ENCODE results near the gene SYT8. TPM values are rescaled to one million over a fixed set of nuclear protein-coding genes. Genes with fewer than 3 reads are reported as not detected.

SYT8 gene
- total RNA-seq, 1 experiment from 2014 or later: 1.0 TPM

DNA sequence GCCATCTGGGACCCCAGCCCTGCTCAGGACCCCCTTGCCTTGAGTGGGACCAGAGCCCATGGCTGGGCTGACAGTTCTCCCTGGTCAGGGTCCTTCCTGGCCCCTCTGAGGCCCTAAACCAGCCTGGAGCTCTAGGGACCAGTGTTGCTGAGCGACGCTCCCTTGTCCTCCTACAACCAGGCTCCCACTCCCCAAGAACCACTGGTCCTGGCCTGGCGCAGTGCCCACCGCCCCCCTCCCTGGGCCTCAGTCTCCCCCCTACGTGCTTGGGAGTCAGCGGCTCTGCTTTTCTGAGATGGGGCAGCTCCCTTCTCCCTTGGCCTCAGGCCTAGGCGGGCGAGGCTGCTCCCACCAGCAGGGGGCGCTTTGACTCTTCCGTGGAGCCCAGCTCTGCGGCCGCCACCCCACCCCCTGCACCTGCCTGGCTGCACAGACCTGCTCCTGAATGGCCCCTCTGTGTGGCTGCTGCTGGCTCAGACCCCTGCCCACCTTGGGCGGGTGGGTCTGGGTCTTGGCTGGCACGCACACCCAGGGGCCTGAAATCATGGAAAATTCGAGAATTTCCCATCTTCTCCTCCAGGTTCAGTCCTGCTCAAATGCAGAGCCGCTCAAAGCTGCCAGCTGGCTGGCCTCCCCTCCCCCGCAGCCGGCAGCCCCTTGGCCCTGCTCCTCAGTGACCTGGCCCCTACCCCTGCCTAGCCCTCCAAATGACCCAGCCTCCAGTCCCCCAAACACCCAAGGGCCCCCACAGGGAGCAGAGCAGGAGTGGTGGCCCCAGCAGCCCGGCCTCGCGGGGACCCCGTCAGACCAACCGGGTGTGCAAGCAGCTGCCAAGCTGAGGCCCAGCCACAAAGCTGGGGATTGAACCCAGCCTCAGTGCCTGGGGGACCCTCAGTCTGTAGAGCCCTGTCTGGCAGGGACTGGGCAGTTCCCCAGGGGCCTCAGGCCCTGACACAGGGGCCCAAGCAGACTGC lies 47.8 kb downstream of the SYT8 start:
- H3K4me1 ChIP-seq (ENCODE audit: control insufficient read depth in 1 of 2, insufficient read depth in 2 of 2, low read length in 2 of 2): no peaks in the 10 kb centered on the region
- no peaks in the 10 kb centered on the region for H3K36me3 ChIP-seq (ENCODE audit: control insufficient read depth in 1 of 2, insufficient read depth in 2 of 2, low read length in 2 of 2)
- DNase-seq (ENCODE audit: low read depth, low spot score): peak; percentile 43
- no peaks in the 10 kb centered on the region for H4K20me1 ChIP-seq (ENCODE audit: insufficient read depth)
- ChIA-PET POLR2A (interaction anchor here (0.6 to 1.3 kb wide), 2 partner anchors 268 to 269 kb away, joined by 3 to 5 read pairs; no protein-coding TSS in a partner anchor), CTCF (interaction anchor here (0.5 to 2.5 kb wide), 27 partner anchors 16 to 1187 kb away, joined by 3 to 60 read pairs (median 5); partner anchors contain the start of genes H19, SYT8, TNNI2 and TNNT3), RAD21 (ENCODE audit: low non-redundant PET in 1 of 2, low total read pairs in 2 of 2, uncharacterized antibody in 2 of 2, unreplicated experiment in 2 of 2) (interaction anchor here (0.6 to 2.1 kb wide), 8 partner anchors 43 to 274 kb away, joined by 3 to 18 read pairs (median 5); no protein-coding TSS in a partner anchor)
- no peak overlapping the region for H3K4me2 ChIP-seq (ENCODE audit: low read length)
- no peak overlapping the region for H3K27ac ChIP-seq (ENCODE audit: low read depth, low read length)
- H3K9me2 ChIP-seq (ENCODE audit: insufficient read depth): no peaks in the 10 kb centered on the region
- intact Hi-C loops (cut with micrococcal nuclease): loop anchor here (1.0 to 5.0 kb wide), 3 partner anchors 35 to 268 kb away; partner anchors contain the start of gene TNNT3
- H2AFZ ChIP-seq (ENCODE audit: low read depth, low read length, poor library complexity, severe bottlenecking): no peak overlapping the region
- no peak for TF ChIP-seq ZNF274 (IDR thresholded peaks at IDR 0.05; ENCODE audit: low read depth, low read length)
- TF ChIP-seq SRF (IDR thresholded peaks at IDR 0.05; ENCODE audit: low read depth): no peak
- TF ChIP-seq, protein P1, sequence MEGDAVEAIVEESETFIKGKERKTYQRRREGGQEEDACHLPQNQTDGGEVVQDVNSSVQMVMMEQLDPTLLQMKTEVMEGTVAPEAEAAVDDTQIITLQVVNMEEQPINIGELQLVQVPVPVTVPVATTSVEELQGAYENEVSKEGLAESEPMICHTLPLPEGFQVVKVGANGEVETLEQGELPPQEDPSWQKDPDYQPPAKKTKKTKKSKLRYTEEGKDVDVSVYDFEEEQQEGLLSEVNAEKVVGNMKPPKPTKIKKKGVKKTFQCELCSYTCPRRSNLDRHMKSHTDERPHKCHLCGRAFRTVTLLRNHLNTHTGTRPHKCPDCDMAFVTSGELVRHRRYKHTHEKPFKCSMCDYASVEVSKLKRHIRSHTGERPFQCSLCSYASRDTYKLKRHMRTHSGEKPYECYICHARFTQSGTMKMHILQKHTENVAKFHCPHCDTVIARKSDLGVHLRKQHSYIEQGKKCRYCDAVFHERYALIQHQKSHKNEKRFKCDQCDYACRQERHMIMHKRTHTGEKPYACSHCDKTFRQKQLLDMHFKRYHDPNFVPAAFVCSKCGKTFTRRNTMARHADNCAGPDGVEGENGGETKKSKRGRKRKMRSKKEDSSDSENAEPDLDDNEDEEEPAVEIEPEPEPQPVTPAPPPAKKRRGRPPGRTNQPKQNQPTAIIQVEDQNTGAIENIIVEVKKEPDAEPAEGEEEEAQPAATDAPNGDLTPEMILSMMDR (IDR thresholded peaks at IDR 0.05 in 2 of 3, conservative IDR thresholded peaks at IDR 0.05 in 1 of 3; ENCODE audit: borderline replicate concordance in 1 of 3, insufficient read depth in 1 of 3, low read depth in 2 of 3, low read length in 2 of 3): peak; percentile 88 to 92 (median 91)
- TF ChIP-seq YY1 (IDR thresholded peaks at IDR 0.05; ENCODE audit: extremely low read depth, insufficient replicate concordance, low read depth, low read length): peak; percentile 20
- peak; percentile 95 for TF ChIP-seq RAD21 (IDR thresholded peaks at IDR 0.05; ENCODE audit: low read depth)
- BruUV-seq (replicated peaks): no TSS peak
- no peaks in the 10 kb centered on the region for H3K9me3 ChIP-seq (ENCODE audit: control insufficient read depth in 1 of 2, insufficient read depth in 1 of 2, low read depth in 1 of 2, low read length in 2 of 2)
- H3K9ac ChIP-seq (ENCODE audit: low read length): no peak overlapping the region
- no peaks in the 10 kb centered on the region for H3K79me2 ChIP-seq (ENCODE audit: insufficient read depth, low read length)
- no peak overlapping the region for H3K4me3 ChIP-seq (replicated peaks in 1 of 2; ENCODE audit: low read depth in 1 of 2, low read length in 2 of 2)
- peaks cover 4% of the 10 kb centered on the region; the same call in 1 of the 2 replicates for H3K27me3 ChIP-seq (ENCODE audit: insufficient read depth, low read length)
- ATAC-seq: peak; percentile 99
